Measurements from ENCODE around the gene ASCL4.

DNA sequence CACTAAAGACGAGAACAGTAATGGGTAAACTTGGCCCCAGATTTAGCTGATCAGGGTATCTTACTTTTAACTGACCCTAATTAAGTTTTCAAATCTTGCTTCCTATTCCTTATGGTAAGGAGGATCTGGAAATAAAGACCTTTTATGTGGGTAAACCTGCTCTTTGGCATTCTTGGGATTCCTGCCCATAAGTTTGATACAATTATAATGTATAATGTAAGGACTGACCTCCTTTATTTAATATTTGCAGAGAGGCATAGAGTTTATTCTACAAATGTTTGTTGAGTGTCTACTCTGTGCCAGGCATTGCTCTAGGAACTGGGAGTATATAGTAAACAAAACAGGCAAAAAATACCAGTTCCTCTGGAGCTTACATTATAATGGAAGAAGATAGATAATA, 9.2 kb upstream of the ASCL4 start:
- TF ChIP-seq POLR2A (IDR thresholded peaks at IDR 0.05) (no peak), CTCF (IDR thresholded peaks at IDR 0.05) (no peak)

All from lower leg skin (tissue), 3 donors.